GM13976 (cell line): ENCODE data around the gene RETNLB.

Experiments
- DNase-seq: peaks from one replicate; pipeline ENCODE4 v3.0.0; 2012; ENCODE audit warnings: low spot score
- in situ Hi-C: fragments of 300-500 bp; cut with MboI; formaldehyde crosslinking; loops from one replicate; pipeline ENCODE4 v1.12.0; 2022; ENCODE audit warnings: low sequenced_read_pairs, mixed read lengths, inconsistent platforms; ENCODE audit not compliant: unreplicated experiment
- TF ChIP-seq, protein P1 (sequence below): IDR thresholded peaks from 2 replicates; pipeline ENCODE4 v1.5.1; 2012; ENCODE audit warnings: borderline replicate concordance, mild to moderate bottlenecking; ENCODE audit not compliant: insufficient read depth; ENCODE audit errors: extremely low read depth, missing control alignments, control extremely low read depth

RETNLB gene

DNA sequence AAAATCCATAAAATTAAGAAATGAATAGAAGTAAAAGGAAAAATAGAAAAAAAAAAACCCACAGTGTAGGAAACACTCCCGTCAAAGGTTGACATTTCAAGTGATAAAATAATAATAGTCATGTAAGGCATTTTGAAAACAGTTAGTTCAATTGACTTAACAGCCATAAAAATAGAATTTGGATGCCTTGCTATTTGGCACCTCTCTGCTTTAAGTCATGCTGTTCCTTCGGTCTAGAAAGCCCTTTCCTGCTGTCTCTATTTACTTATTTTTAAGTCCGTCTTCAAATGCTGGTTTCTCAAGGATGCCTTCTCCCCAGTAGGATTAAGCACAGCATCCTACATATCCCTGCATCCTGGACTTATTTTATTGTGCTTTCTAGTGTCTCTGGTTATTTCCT, 22.3 kb upstream of the RETNLB start:
- in situ Hi-C loops = no loop called here
- no peak for DNase-seq
- TF ChIP-seq, protein P1, sequence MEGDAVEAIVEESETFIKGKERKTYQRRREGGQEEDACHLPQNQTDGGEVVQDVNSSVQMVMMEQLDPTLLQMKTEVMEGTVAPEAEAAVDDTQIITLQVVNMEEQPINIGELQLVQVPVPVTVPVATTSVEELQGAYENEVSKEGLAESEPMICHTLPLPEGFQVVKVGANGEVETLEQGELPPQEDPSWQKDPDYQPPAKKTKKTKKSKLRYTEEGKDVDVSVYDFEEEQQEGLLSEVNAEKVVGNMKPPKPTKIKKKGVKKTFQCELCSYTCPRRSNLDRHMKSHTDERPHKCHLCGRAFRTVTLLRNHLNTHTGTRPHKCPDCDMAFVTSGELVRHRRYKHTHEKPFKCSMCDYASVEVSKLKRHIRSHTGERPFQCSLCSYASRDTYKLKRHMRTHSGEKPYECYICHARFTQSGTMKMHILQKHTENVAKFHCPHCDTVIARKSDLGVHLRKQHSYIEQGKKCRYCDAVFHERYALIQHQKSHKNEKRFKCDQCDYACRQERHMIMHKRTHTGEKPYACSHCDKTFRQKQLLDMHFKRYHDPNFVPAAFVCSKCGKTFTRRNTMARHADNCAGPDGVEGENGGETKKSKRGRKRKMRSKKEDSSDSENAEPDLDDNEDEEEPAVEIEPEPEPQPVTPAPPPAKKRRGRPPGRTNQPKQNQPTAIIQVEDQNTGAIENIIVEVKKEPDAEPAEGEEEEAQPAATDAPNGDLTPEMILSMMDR = no peak

DNA sequence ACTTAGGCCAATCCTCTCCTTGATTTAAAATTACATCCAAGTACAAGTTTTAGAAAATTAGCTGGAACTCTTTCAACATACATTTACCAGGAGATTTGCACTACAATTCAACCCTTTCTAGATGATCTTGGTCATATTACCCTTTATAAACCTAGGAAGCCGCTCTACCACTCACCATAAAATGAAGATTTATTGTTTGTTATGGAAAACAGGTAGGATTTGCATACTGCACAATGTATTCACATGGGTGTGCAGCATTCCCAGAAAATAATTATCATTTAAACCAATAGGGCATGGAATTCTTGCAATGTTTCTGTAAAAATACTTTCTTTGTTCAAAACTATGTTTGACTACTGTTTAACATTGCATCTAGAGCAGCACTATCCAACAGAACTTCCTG, 18.4 kb upstream of the RETNLB start:
- DNase-seq = no peak
- TF ChIP-seq, protein P1 = no peak
- in situ Hi-C loops = no loop called here

DNA sequence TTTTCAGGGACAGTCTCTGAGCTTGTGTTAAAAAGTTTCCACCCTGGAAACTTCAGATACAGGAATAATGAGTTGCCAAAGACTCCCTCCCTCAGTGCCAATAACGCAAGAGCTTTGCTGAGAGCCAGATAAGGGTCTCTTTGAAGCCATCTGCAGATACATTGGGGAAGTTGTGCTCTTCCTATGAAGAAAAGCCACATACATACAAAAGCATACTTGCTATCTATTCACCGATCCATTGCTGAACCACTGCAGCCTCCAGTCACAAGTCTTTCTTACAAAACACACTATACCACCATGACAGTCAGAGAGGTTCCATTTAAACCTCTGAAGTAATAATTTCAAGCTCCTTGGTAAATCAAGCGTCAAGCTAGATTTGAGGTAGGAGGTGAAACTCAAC, 10.0 kb upstream of the RETNLB start:
- TF ChIP-seq, protein P1 = no peak
- DNase-seq = no peak
- in situ Hi-C loops = no loop called here

DNA sequence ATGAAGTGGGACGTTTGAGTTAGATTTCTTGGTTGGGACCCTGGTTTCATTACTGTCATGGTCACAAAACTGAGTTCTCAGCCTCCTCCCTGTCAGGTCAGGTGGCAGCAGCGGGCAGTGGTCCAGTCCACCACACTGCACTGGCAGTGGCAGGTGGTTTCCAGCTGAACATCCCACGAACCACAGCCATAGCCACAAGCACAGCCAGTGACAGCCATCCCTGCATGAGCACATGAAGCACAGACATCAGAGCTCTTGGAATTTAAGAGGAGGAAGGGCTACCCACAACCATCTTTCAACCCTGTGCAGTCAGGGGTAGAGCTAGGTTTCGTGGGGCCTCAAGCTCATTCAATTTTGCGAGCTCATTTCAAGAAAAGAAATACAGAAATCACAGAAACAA, 1.5 kb downstream of the RETNLB start:
- in situ Hi-C loops = no loop called here
- TF ChIP-seq, protein P1 = no peak
- no peak for DNase-seq

DNA sequence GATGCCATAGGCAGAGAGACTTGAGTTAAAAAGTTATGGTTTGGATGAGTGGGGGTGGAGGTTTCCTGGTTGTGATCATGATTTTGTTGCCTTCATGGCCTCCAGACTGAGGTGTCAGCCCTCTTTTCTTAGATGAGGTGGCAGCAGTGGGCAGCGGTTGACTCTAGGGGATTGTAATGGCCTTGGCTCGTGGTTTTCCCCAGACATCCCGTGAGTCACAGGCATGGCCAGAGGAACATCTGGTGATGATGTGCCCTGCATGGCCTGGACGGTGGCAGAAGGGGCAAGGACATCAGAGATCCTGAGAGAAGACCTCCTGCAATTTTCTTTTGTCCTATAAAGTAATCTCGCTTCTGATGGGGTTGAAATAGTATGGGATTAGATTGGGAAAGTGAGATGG, 12.4 kb downstream of the RETNLB start:
- DNase-seq = no peak
- in situ Hi-C loops = no loop called here
- TF ChIP-seq, protein P1 = no peak

DNA sequence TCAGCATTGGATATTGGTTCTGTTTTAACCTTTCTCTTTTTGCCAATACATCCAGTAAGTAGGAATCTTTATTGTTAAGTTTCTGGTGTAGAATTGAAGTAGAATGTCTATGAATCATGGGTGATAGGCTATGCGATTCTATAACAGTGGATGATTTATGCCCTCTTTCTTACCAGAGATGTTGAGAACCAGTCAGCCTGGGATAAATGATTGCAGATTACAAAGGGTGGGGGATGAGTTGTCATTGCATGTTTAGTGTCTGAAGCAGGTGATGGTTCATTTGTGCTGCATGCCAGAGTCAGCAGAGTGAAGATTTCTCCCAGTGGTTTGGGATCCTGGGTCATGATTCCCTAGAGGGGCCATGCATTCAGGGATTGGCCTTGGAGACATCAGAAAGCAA, 14.3 kb downstream of the RETNLB start:
- no peak for DNase-seq
- in situ Hi-C loops = no loop called here
- TF ChIP-seq, protein P1 = no peak

DNA sequence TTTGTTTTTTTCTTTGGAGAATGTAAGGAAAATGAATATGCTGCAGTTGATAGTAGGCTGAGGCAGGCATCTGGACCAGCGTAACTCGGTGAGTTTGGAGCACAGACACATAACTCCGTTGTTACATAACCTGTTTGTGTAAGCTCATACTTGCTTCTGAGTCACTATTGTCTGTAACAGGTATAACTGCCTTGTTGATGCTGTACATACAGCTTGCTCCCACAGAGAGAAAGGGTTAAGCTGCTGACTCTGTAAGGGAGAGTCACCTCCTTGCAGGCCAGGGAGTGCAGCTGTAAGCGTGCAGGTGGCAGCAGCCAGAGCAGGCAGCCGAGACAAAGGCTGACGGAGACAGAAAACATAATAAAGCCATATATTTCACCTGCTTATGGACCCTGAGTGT, 20.4 kb downstream of the RETNLB start:
- no peak for DNase-seq
- TF ChIP-seq, protein P1 = no peak
- in situ Hi-C loops = no loop called here
